GM12891 (cell line): ENCODE measurements around the gene CS.

Experiments
- POLR2A ChIP-seq: IDR thresholded peaks from 2 replicates; pipeline ENCODE4 v1.6.1; 2011; ENCODE audit warnings: low read depth, low read length, control low read depth
- POLR2AphosphoS5 ChIP-seq: IDR thresholded peaks from 2 replicates; pipeline ENCODE4 v1.6.1; 2011; ENCODE audit warnings: low read depth, low read length, control low read depth
- TAF1 ChIP-seq: IDR thresholded peaks from 2 replicates; pipeline ENCODE4 v1.6.1; 2011; ENCODE audit warnings: low read depth, low read length, control low read depth

- TF ChIP-seq POLR2A, result no peak
- TF ChIP-seq POLR2AphosphoS5, result no peak
- no peak for TF ChIP-seq TAF1
These were observed 38.5 kb downstream of the CS start for GRCh38 chr12:56261503-56262232.
